GM12875 (cell line): ENCODE measurements around the gene CMTR1.

Experiments
- H3K4me3 ChIP-seq: one replicate; pipeline ENCODE4 v1.5.1; 2011; ENCODE audit warnings: low read depth, low read length, control low read depth
- CTCF ChIP-seq: IDR thresholded peaks from 2 replicates; pipeline ENCODE4 v1.5.1; 2011; ENCODE audit warnings: low read depth, mild to moderate bottlenecking, control low read depth, inconsistent platforms, low read length, moderate library complexity, borderline replicate concordance; ENCODE audit not compliant: insufficient read depth

Gene CMTR1

DNA sequence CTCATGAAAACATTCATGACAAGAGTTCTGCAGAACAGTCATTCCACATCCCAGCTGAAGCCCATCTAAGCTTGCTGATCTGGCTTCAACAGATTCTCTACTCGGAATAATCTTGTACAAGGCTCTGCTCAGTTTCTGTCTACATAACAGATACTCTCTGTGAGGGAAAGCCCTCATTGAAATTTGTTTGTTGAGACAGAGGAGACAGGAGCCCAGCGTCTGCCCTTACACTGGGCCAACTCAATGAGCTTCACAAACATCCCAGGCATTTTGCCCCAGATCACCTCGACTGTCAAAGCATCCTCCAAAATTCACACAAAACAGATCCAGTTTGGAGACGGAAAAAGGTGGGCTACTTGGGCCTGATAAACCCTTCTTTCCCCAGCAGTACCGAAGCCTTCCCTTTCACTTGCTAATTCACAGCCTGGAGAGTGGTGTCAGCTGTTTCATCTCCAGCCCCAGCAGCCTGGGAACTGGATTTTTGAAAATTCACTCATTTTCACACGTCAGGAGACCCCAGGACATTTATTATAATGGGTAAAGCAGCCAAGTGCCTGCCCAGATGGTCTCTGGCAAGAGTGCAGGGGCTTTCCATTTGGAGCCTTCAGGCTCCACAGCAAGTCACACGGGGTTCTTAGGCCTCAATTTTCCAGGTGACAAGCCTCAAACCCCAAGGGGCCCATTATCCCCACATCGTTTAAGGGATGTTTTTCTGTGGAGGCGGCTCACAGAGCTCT lies 59.4 kb downstream of the CMTR1 start:
- H3K4me3 ChIP-seq = no peak overlapping the region
- TF ChIP-seq CTCF = no peak

- TF ChIP-seq CTCF = no peak
Measured at GRCh38 chr6:37492991-37493660, 60.1 kb downstream of the CMTR1 start.

DNA sequence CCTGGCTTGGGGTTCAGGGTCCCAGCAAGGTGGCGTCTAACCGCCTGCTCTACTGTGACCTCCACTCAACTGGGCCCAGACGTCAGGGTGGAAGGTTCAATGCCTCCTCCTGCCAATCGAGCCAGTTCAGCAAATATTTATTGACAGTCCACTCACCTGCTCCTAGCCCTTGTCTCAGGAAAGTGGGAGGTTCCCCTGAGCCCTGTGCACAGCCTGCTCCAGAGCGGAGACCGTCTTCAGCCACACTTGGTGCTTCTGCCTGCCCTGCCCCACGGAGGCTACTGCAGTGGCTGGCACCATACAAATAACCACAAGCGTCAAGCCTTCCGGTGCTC lies 60.6 kb downstream of the CMTR1 start:
- TF ChIP-seq CTCF = no peak
- no peak overlapping the region for H3K4me3 ChIP-seq

More at GRCh38 chr6:37492991-37493660, 60.1 kb downstream of the CMTR1 start:
- no peak overlapping the region for H3K4me3 ChIP-seq

- no peak for TF ChIP-seq CTCF
- H3K4me3 ChIP-seq = no peak overlapping the region
Measured at GRCh38 chr6:37495244-37495934, 62.4 kb downstream of the CMTR1 start.

GRCh38 chr6:37496951-37497885 lies 64.2 kb downstream of the CMTR1 start:
- TF ChIP-seq CTCF = no peak

GRCh38 chr6:37499433-37500293 lies 66.6 kb downstream of the CMTR1 start, which contains the start of gene CCDC167:
CCDC167 (minus strand) TSS chr6:37499893; CDS start chr6:37499863, 30 bp downstream.
- TF ChIP-seq CTCF = no peak
- H3K4me3 ChIP-seq = peak within 1 kb of the TSS; percentile 58

More at GRCh38 chr6:37496951-37497885, 64.2 kb downstream of the CMTR1 start:
- H3K4me3 ChIP-seq = no peak overlapping the region
